Measurements from ENCODE around the gene NRP2.

DNA sequence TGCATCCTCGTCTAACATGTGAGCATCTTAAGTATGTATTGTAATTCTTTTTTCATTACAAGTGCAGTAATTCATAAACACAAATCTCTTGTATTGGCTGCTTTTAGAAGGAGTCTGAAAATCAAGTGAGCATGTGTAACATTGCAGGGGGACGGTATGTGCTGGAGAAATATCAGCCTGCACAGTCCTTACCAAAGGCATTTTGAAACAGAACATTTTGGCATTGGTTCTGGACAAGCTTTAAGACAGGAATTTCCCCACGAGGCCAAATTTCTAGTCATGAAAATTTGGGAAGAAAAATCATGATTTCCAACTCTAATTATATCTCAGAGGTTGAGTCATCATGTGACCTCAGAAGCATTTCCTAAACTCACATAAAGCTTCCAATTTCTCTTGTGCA is 24.7 kb upstream of the NRP2 start:
- TF ChIP-seq, protein P1, sequence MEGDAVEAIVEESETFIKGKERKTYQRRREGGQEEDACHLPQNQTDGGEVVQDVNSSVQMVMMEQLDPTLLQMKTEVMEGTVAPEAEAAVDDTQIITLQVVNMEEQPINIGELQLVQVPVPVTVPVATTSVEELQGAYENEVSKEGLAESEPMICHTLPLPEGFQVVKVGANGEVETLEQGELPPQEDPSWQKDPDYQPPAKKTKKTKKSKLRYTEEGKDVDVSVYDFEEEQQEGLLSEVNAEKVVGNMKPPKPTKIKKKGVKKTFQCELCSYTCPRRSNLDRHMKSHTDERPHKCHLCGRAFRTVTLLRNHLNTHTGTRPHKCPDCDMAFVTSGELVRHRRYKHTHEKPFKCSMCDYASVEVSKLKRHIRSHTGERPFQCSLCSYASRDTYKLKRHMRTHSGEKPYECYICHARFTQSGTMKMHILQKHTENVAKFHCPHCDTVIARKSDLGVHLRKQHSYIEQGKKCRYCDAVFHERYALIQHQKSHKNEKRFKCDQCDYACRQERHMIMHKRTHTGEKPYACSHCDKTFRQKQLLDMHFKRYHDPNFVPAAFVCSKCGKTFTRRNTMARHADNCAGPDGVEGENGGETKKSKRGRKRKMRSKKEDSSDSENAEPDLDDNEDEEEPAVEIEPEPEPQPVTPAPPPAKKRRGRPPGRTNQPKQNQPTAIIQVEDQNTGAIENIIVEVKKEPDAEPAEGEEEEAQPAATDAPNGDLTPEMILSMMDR (IDR thresholded peaks at IDR 0.05) = no peak
- TF ChIP-seq POLR2AphosphoS5 (IDR thresholded peaks at IDR 0.05) = no peak
- TF ChIP-seq EP300 (IDR thresholded peaks at IDR 0.05) = peak in 1 of 4 donors; percentile 78

All from upper lobe of left lung (tissue), 4 donors.